ENCODE measurements around the gene EVL. TPM values are rescaled to one million over a fixed set of nuclear protein-coding genes. Genes with fewer than 3 reads are reported as not detected.

Gene EVL
- total RNA-seq, 2 donors from 2014 or later: 42.5 to 98.4 TPM

- Histone ChIP-seq H3K36me3 (no peaks in the 10 kb centered on the region), H3K4me1 (replicated peaks) (peaks cover 4% of the 10 kb centered on the region), H3K27ac (no peak overlapping the region), H3K4me3 (no peak overlapping the region), H3K27me3 (replicated peaks; ENCODE audit: insufficient read depth) (no peaks in the 10 kb centered on the region), H3K9me3 (no peaks in the 10 kb centered on the region)
- 57% methylated on average over 5 of the region's 5 CpGs for WGBS
- intact Hi-C loops (cut with DNase I): no loop called here
- TF ChIP-seq POLR2AphosphoS5 (IDR thresholded peaks at IDR 0.05) (no peak), POLR2A (IDR thresholded peaks at IDR 0.05) (no peak), CTCF (IDR thresholded peaks at IDR 0.05) (no peak)
- no peak for DNase-seq (ENCODE audit: low spot score)
These were observed 27.2 kb upstream of the EVL start for GRCh38 chr14:100038065-100038464.

GRCh38 chr14:100039903-100040302, 25.3 kb upstream of the EVL start:
- 70% methylated on average over 3 of the region's 3 CpGs for WGBS
- no peak overlapping the region for H3K4me3 ChIP-seq
- DNase-seq (ENCODE audit: low spot score): peak; percentile 34
- H3K36me3 ChIP-seq: no peaks in the 10 kb centered on the region
- H3K4me1 ChIP-seq (replicated peaks): peaks cover 4% of the 10 kb centered on the region
- H3K9me3 ChIP-seq: no peaks in the 10 kb centered on the region
- no peaks in the 10 kb centered on the region for H3K27me3 ChIP-seq (replicated peaks; ENCODE audit: insufficient read depth)
- H3K27ac ChIP-seq: no peak overlapping the region
- intact Hi-C loops (cut with DNase I): no loop called here
- no peak for TF ChIP-seq POLR2A (IDR thresholded peaks at IDR 0.05)
- TF ChIP-seq POLR2AphosphoS5 (IDR thresholded peaks at IDR 0.05): peak; percentile 34
- TF ChIP-seq CTCF (IDR thresholded peaks at IDR 0.05): no peak

- TF ChIP-seq CTCF (IDR thresholded peaks at IDR 0.05): no peak
- TF ChIP-seq POLR2A (IDR thresholded peaks at IDR 0.05): no peak
- no peak for TF ChIP-seq POLR2AphosphoS5 (IDR thresholded peaks at IDR 0.05)
- no peak for DNase-seq (ENCODE audit: low spot score)
- 86% methylated on average over 2 of the region's 2 CpGs for WGBS
- Histone ChIP-seq H3K4me3 (no peak overlapping the region), H3K4me1 (replicated peaks) (peaks cover 4% of the 10 kb centered on the region), H3K9me3 (no peaks in the 10 kb centered on the region), H3K27me3 (replicated peaks; ENCODE audit: insufficient read depth) (no peaks in the 10 kb centered on the region), H3K27ac (no peak overlapping the region), H3K36me3 (no peaks in the 10 kb centered on the region)
- intact Hi-C loops (cut with DNase I): no loop called here
These were observed 24.0 kb upstream of the EVL start for GRCh38 chr14:100041271-100041670.

- Histone ChIP-seq H3K4me1 (replicated peaks) (peaks cover 4% of the 10 kb centered on the region), H3K4me3 (no peak overlapping the region), H3K27me3 (replicated peaks; ENCODE audit: insufficient read depth) (no peaks in the 10 kb centered on the region), H3K9me3 (no peaks in the 10 kb centered on the region), H3K27ac (no peak overlapping the region), H3K36me3 (no peaks in the 10 kb centered on the region)
- no peak for TF ChIP-seq CTCF (IDR thresholded peaks at IDR 0.05)
- TF ChIP-seq POLR2A (IDR thresholded peaks at IDR 0.05): no peak
- TF ChIP-seq POLR2AphosphoS5 (IDR thresholded peaks at IDR 0.05): no peak
- WGBS: 83% methylated on average over 6 of the region's 6 CpGs
- no peak for DNase-seq (ENCODE audit: low spot score)
- intact Hi-C loops (cut with DNase I): no loop called here
These were observed 22.9 kb upstream of the EVL start for GRCh38 chr14:100042286-100042685.

- TF ChIP-seq POLR2AphosphoS5 (IDR thresholded peaks at IDR 0.05) (no peak), CTCF (IDR thresholded peaks at IDR 0.05) (no peak), POLR2A (IDR thresholded peaks at IDR 0.05) (no peak)
- no peaks in the 10 kb centered on the region for H3K36me3 ChIP-seq
- 81% methylated on average over 4 of the region's 4 CpGs for WGBS
- no peaks in the 10 kb centered on the region for H3K27me3 ChIP-seq (replicated peaks; ENCODE audit: insufficient read depth)
- no peak overlapping the region for H3K4me3 ChIP-seq
- no peaks in the 10 kb centered on the region for H3K4me1 ChIP-seq (replicated peaks)
- DNase-seq (ENCODE audit: low spot score): no peak
- intact Hi-C loops (cut with DNase I): no loop called here
- H3K9me3 ChIP-seq: no peaks in the 10 kb centered on the region
- no peak overlapping the region for H3K27ac ChIP-seq
These were observed 19.4 kb upstream of the EVL start for GRCh38 chr14:100045642-100046344.

Measured in prostate gland (tissue), 2 donors.